NCI-H128 (cell line): ENCODE data around the gene TNRC6B.
"Not testable (repeated sequence)": the region's sequence is repeated elsewhere in the genome, so short reads cannot be mapped to it uniquely, and the experiment has no call there.

Experiments used
- DNase-seq: peaks from one replicate; lab custom pipeline; 2025; ENCODE audit not compliant: unreplicated experiment; lab: John Stamatoyannopoulos, UW

The TNRC6B gene

DNA sequence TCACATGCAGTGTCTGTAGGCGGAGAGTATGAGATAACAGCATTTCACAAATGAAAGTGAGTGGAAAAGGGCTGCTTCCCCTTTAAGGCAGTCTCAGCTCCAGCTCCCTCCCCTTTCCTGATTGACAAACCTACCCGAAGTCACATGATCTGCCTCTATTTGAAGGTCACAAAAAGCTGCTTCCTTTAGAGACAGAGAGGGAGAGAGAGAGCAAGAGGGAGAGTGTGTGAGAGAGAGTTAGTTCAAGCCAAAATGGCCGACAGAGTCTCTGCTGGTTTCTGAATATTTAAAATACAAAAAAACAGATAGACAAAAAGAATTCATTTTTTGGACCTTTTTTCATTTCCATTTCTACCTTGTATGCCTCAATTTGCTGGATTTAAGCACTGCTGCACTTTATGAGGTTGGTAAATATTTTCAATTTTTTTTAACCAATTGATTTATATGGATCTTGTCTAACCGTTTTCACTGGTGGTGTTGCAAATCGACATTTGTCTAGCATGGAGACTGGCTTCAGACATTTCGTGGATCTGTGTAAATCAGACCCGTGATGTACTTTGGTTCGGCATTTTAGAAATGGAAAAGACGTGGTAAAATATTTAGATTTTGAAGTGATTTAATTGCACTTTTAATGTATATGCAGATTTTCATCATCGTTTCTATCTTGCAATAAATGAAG, at the start of gene TNRC6B:
TNRC6B (plus strand) TSS at position 188 of the 679 bp plus-strand sequence; CDS start at position 399, 211 bp downstream.
- peak; percentile 64 for DNase-seq

GRCh38 chr22:40128989-40129388, 48.7 kb upstream of the TNRC6B start:
- no peak for DNase-seq

GRCh38 chr22:40137132-40137531, 40.6 kb upstream of the TNRC6B start:
- DNase-seq, result no peak

- no peak for DNase-seq
Observed at GRCh38 chr22:40138866-40139265, 38.9 kb upstream of the TNRC6B start.

DNA sequence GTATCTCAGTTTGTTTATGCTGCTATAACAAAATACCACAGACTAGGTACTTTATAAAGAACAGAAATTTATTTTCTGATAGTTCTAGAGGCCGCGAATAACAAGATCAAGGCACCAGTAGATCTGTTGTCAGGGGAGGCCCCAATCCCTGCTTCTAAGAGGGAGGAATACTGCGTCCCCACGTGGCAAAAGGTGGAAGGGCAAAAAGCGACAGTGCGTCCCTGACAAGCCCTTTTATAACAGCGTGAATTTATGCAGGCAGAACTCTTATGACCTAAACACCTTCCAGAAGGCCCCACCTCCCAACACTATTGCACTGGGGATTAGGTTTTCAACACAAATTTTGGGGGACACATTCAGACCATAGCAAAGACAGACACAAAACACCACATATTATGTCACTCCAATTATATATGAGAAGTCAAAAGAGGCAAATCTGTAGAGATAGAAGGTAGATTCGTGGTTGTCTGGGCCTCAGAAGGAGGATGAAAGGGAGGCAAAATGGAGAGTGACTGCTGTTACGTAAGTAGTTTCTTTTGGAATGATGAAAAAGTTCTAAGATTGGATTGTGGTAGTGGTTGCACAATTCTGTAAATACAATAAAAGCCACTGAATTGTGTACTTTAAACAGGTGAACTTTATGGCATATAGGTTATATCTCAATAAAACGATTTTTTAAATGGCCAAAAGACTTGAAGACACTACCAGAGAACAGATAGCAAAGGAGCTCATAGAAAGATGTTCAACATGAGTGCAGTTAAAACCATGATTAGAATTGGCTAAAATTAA, 30.1 kb upstream of the TNRC6B start:
- no peak for DNase-seq

GRCh38 chr22:40153192-40153591, 24.5 kb upstream of the TNRC6B start:
- DNase-seq, result no peak

DNA sequence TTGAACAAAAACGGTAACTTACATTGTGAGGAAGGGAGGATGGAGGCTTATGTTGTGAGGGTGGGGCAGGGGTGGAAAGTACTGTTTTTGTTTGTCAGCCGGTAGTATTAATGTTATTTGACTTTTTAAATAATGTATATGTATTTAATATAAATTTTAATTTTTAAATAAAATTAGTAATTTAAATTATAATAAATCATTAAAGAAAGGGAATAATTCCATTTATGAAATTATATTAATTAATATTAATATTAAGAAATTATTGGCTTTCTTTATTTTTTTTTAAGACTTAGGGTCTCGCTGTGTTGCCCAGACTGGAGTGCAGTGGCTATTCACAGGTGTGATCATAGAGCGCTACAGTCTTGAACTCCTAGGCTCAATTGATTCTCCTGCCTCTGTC, 24.0 kb upstream of the TNRC6B start:
- DNase-seq, result no peak

DNA sequence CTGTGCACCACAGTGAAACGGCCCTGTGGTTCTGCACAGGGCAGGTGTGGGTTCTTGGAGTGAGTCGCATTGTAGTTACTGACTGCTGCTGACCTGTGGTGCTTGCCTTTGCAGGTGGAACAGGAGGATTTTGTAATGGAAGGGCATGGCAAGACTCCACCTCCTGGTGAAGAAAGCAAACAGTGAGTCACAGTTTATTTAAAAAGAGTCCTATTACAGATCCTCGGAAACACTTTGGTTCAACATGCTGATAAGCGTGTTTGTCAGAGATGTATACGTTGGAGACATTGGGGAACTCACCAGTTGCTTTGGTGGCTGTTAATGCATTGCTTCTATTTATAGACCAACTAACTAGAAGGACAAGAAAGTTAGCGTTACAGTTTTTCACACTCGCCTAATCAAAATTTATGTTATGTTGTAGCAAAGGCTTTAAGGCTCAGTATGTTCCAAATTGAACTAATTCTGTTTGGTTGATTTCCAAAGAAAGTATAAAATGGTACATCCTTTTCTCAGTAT, 21.7 kb upstream of the TNRC6B start:
- DNase-seq, result no peak

- DNase-seq, result not testable (repeated sequence)
Observed at GRCh38 chr22:40156682-40157081, 21.0 kb upstream of the TNRC6B start.

GRCh38 chr22:40157330-40157945, 20.3 kb upstream of the TNRC6B start:
- no peak for DNase-seq

DNA sequence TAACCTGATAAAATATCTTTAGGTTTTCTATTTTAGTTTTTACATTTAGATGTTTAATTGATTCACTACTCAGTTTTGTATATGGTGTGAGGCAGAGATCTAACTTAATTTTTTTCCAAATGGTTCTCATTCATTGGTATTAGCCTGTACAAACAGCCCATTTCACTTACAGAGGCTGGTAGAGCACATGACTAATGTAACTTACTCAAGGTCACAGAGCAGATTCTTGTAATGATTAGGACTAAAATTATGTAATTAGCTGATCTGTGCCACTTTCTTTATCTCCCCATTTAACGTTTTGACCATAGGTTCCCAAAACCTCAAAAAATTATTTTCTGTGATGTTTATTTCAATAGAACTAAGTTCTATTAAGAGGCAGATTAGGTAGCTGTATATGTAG, 16.5 kb upstream of the TNRC6B start:
- no peak for DNase-seq

- DNase-seq, result not testable (repeated sequence)
Observed at GRCh38 chr22:40165537-40165936, 12.2 kb upstream of the TNRC6B start.

GRCh38 chr22:40175611-40176244, 2.0 kb upstream of the TNRC6B start:
- no peak for DNase-seq

- no peak for DNase-seq
Observed at GRCh38 chr22:40176921-40177737, 596 bp upstream of the TNRC6B start.

- DNase-seq, result peak; percentile 23
Observed at GRCh38 chr22:40178417-40179409, 988 bp downstream of the TNRC6B start.

- DNase-seq, result no peak
Observed at GRCh38 chr22:40179526-40179925, 1.8 kb downstream of the TNRC6B start.

- DNase-seq, result no peak
Observed at GRCh38 chr22:40180403-40180802, 2.7 kb downstream of the TNRC6B start.

DNA sequence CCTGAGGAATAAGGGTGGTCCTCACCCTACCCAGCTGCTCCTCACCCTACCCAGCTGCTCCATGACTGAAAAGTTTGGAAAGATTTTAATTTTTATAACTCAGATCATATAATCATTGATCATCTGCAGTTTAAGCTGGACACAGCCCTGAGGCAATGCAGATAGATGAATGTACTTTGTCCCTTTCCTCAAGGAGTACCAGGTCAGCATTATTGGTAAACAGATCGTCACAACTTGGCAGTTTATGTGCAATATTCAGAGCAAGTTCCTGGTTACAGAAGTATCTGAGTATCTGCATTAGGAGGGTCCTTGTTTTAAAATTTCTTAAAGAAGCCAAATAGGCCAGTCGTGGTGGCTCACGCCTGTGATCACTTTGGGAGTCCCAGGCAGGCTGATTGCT, 3.6 kb downstream of the TNRC6B start:
- DNase-seq, result no peak

DNA sequence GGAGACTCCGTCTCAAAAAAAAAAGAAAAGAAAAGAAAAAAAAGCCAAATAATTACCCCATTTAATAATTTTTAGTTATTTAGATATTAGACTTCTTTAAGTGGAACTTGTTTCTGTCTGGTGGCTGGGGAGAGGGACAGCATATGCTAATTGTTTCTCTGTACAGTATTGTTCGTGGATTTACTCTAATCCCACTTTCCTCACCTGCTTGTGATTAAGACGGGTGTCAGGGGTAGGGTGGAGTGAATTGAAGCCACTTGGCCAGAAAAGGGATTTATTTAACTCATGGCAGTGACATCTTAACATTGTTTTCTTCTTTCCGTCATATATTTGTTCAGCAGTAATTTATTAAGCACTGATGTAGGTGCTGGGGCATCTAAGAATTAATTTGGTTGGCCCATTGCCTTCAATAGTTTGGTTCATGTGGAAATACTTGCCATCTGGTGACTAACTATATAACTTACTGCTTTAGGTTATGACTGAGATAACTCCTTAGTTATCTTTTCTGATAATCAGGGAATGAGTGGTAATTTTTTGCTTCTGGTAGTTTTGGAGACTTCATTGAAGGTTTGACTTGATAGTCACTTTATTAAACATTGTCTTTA, 4.6 kb downstream of the TNRC6B start:
- no peak for DNase-seq
